IPS-15b (cell line): ENCODE data around the gene PCDHA3.
"Not testable (repeated sequence)": the region's sequence is repeated elsewhere in the genome, so short reads cannot be mapped to it uniquely, and the experiment has no call there.

ENCODE experiments used
- H3K27me3 ChIP-seq: one replicate; pipeline ENCODE4 v1.6.1; 2013; ENCODE audit warnings: low read length; ENCODE audit not compliant: control insufficient read depth, insufficient read depth
- H3K36me3 ChIP-seq: one replicate; pipeline ENCODE4 v1.6.1; 2013; ENCODE audit warnings: low read length; ENCODE audit not compliant: control insufficient read depth, insufficient read depth
- H3K4me1 ChIP-seq: one replicate; pipeline ENCODE4 v1.6.1; 2013; ENCODE audit warnings: mild to moderate bottlenecking, low read length; ENCODE audit not compliant: control insufficient read depth, insufficient read depth
- H3K4me3 ChIP-seq: one replicate; pipeline ENCODE4 v1.5.1; 2013; ENCODE audit warnings: low read depth, low read length
- H3K9ac ChIP-seq: one replicate; pipeline ENCODE4 v1.6.1; 2013; ENCODE audit warnings: low read depth, mild to moderate bottlenecking, low read length
- H3K9me3 ChIP-seq: one replicate; pipeline ENCODE4 v1.6.1; 2013; ENCODE audit warnings: mild to moderate bottlenecking, low read length; ENCODE audit not compliant: control insufficient read depth, insufficient read depth

Gene PCDHA3

DNA sequence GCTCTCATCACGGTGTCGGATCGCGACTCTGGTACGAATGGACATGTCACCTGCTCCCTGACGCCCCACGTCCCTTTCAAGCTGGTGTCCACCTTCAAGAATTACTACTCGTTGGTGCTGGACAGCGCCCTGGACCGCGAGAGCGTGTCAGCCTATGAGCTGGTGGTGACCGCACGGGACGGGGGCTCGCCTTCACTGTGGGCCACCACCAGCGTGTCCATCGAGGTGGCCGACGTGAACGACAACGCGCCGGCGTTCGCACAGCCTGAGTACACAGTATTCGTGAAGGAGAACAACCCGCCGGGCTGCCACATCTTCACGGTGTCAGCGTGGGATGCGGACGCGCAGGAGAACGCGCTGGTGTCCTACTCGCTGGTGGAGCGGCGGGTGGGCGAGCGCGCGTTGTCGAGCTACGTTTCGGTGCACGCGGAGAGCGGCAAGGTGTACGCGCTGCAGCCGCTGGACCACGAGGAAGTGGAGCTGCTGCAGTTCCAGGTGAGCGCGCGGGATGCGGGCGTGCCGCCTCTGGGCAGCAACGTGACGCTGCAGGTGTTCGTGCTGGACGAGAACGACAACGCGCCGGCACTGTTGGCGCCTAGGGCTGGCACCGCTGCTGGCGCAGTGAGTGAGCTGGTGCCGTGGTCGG, 4.7 kb upstream of the PCDHA3 start:
- H3K4me3 ChIP-seq, H3K4me1 ChIP-seq, H3K36me3 ChIP-seq, H3K27me3 ChIP-seq, H3K9me3 ChIP-seq, H3K9ac ChIP-seq: not testable (repeated sequence)

DNA sequence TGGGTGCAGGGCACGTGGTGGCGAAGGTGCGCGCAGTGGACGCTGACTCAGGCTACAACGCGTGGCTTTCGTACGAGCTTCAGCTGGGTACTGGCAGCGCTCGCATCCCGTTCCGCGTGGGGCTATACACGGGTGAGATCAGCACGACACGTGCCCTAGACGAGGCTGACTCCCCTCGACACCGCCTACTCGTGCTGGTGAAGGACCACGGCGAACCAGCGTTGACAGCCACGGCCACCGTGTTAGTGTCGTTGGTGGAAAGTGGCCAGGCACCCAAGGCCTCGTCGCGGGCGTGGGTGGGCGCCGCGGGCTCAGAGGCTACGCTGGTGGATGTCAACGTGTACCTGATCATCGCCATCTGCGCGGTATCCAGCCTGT, 4.2 kb upstream of the PCDHA3 start:
- no peaks in the 10 kb centered on the region for H3K9me3 ChIP-seq
- no peak overlapping the region for H3K9ac ChIP-seq
- no peaks in the 10 kb centered on the region for H3K4me1 ChIP-seq
- no peaks in the 10 kb centered on the region for H3K36me3 ChIP-seq
- no peaks in the 10 kb centered on the region for H3K27me3 ChIP-seq
- no peak overlapping the region for H3K4me3 ChIP-seq

DNA sequence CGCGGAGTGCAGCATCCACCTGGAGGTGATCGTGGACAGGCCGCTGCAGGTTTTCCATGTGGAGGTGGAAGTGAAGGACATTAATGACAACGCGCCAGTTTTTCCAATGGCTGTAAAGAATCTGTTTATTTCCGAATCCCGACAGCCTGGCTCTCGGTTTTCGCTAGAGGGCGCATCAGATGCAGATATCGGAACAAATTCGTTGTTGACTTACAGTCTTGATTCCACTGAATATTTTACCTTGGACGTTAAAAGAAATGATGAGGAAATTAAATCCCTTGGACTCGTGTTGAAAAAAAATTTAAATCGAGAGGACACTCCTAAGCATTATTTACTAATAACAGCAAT, 611 bp downstream of the PCDHA3 start:
- no peak overlapping the region for H3K9ac ChIP-seq
- H3K4me1 ChIP-seq = no peaks in the 10 kb centered on the region
- no peak overlapping the region for H3K4me3 ChIP-seq
- H3K27me3 ChIP-seq = no peaks in the 10 kb centered on the region
- H3K9me3 ChIP-seq = no peaks in the 10 kb centered on the region
- no peaks in the 10 kb centered on the region for H3K36me3 ChIP-seq

DNA sequence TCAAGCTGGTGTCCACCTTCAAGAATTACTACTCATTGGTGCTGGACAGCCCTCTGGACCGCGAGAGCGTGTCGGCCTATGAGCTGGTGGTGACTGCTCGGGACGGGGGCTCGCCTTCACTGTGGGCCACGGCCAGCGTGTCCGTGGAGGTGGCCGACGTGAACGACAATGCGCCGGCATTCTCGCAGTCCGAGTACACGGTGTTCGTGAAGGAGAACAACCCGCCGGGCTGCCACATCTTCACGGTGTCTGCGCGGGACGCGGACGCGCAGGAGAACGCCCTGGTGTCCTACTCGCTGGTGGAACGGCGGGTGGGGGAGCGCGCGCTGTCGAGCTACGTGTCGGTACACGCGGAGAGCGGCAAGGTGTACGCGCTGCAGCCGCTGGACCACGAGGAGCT, 1.5 kb downstream of the PCDHA3 start:
- not testable (repeated sequence) for H3K4me3 ChIP-seq, H3K9ac ChIP-seq, H3K36me3 ChIP-seq, H3K27me3 ChIP-seq, H3K4me1 ChIP-seq, H3K9me3 ChIP-seq

DNA sequence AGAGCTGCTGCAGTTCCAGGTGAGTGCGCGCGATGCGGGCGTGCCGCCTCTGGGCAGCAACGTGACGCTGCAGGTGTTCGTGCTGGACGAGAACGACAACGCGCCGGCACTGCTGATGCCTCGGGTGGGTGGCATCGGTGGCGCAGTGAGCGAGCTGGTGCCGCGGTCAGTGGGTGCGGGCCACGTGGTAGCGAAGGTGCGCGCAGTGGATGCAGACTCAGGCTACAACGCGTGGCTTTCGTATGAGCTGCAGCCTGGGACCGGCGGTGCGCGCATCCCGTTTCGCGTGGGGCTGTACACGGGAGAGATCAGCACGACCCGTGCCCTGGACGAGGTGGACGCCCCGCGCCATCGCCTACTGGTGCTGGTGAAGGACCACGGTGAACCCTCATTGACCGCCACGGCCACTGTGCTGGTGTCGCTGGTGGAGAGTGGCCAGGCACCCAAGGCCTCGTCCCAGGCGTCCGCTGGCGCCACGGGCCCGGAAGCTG, 2.0 kb downstream of the PCDHA3 start:
- Histone ChIP-seq H3K9me3 (no peaks in the 10 kb centered on the region), H3K4me3 (no peak overlapping the region), H3K9ac (no peak overlapping the region), H3K27me3 (no peaks in the 10 kb centered on the region), H3K36me3 (no peaks in the 10 kb centered on the region), H3K4me1 (no peaks in the 10 kb centered on the region)

DNA sequence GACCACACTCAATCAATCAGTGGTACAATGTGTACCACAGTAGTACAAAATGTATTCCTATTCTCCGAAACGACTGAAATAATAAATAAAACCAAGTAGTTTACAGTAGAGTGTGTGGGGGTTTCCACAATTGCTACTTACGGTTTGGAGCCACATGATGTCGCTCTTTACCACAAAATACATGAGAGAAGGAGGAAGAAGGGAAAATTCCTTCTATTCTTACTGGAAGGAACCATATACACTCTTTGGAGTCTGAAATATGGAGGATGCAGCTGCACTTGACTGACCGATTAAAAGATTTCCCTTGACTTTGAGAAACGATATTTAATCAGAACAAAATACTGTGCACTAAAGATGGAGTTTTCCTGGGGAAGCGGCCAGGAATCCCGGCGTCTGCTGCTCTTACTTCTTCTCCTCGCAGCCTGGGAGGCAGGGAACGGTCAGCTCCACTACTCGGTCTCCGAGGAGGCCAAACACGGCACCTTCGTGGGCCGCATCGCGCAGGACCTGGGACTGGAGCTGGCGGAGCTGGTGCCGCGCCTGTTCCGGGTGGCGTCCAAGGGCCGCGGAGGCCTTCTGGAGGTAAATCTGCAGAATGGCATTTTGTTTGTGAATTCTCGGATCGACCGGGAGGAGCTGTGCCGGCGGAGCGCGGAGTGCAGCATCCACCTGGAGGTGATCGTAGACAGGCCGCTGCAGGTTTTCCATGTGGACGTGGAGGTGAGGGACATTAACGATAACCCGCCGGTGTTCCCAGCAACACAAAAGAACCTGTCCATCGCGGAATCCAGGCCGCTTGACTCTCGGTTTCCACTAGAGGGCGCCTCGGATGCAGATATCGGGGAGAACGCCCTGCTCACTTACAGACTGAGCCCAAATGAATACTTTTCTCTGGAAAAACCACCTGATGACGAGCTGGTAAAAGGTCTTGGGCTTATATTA, 6.2 kb downstream of the PCDHA3 start, which contains the start of gene PCDHA4:
TSS of gene PCDHA4 (plus strand) at position 235 of the 942 bp plus-strand sequence.
- Histone ChIP-seq H3K9me3 (no peaks in the 10 kb centered on the region), H3K4me3 (peak within 1 kb of the TSS; percentile 81), H3K27me3 (no peaks in the 10 kb centered on the region), H3K9ac (peak within 1 kb of the TSS; percentile 70), H3K36me3 (no peaks in the 10 kb centered on the region), H3K4me1 (no peaks in the 10 kb centered on the region)

DNA sequence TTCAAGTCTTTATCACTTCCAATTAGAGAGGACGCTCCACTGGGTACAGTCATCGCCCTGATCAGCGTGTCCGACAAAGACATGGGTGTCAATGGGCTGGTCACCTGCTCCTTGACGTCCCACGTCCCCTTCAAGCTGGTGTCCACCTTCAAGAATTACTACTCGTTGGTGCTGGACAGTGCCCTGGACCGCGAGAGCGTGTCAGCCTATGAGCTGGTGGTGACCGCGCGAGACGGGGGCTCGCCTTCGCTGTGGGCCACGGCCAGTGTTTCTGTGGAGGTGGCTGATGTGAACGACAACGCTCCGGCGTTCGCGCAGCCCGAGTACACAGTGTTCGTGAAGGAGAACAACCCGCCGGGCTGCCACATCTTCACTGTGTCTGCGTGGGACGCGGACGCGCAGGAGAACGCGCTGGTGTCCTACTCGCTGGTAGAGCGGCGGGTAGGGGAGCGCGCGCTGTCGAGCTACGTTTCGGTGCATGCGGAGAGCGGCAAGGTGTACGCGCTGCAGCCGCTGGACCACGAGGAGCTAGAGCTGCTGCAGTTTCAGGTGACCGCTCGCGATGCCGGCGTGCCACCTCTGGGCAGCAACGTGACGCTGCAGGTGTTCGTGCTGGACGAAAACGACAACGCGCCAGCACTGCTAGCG, 7.5 kb downstream of the PCDHA3 start:
- not testable (repeated sequence) for H3K9me3 ChIP-seq, H3K27me3 ChIP-seq, H3K36me3 ChIP-seq, H3K4me1 ChIP-seq, H3K9ac ChIP-seq, H3K4me3 ChIP-seq

DNA sequence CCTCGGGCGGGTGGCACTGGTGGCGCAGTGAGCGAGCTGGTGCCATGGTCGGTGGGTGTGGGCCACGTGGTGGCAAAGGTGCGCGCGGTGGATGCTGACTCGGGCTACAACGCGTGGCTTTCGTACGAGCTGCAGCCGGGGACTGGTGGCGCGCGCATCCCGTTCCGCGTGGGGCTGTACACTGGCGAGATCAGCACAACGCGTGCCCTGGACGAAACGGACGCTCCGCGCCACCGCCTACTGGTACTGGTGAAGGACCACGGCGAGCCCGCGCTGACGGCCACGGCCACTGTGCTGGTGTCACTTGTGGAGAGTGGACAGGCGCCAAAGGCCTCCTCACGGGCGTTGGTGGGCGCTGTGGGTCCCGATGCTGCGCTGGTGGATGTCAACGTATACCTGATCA, 8.0 kb downstream of the PCDHA3 start:
- Histone ChIP-seq H3K4me3 (no peak overlapping the region), H3K36me3 (no peaks in the 10 kb centered on the region), H3K27me3 (no peaks in the 10 kb centered on the region), H3K9ac (no peak overlapping the region), H3K4me1 (no peaks in the 10 kb centered on the region), H3K9me3 (no peaks in the 10 kb centered on the region)

DNA sequence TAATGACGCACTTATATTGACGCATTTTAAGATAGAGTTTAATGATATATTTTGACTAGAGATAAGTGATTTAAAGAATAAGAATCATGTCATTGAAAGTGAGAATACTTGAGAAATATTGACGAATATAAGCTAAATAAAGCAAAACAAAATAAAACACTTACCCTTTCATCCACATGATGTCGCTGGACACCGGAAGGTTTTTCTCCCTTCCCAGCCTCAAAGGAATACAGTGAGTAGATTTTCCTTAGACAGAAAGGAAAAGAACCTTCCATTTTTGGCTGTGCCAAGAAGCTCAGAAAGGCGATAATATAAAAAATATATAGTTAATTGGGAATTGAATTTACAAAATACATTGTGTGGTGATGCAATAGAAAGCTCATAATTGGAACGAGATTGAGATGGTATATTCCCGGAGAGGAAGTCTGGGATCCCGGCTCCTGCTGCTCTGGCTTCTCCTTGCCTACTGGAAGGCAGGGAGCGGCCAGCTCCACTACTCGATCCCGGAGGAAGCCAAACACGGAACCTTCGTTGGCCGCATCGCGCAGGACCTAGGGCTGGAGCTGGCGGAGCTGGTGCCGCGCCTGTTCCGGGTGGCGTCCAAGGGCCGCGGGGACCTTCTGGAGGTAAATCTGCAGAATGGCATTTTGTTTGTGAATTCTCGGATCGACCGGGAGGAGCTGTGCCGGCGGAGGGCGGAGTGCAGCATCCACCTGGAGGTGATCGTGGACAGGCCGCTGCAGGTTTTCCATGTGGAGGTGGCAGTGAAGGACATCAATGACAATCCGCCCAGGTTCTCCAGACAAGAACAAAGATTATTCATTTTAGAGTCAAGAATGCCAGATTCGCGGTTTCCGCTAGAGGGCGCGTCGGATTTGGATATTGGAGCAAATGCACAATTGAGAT, 20.8 kb downstream of the PCDHA3 start, which contains the start of gene PCDHA5:
TSS of gene PCDHA5 (plus strand) at position 239 of the 906 bp plus-strand sequence.
- H3K9ac ChIP-seq = no peak within 1 kb of the TSS

DNA sequence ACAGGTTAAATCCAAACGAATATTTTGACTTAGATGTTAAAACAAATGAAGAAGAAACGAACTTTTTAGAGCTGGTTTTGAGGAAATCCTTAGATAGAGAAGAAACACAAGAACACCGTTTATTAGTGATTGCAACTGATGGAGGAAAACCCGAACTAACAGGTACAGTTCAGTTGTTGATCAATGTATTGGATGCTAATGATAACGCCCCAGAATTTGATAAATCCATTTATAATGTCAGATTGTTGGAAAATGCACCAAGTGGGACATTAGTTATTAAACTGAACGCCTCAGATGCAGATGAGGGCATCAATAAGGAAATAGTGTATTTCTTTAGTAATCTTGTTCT, 21.4 kb downstream of the PCDHA3 start:
- Histone ChIP-seq H3K27me3 (no peaks in the 10 kb centered on the region), H3K4me3 (no peak overlapping the region), H3K9me3 (no peaks in the 10 kb centered on the region), H3K9ac (no peak overlapping the region), H3K36me3 (no peaks in the 10 kb centered on the region), H3K4me1 (no peaks in the 10 kb centered on the region)

More for the DNA sequence above, 20.8 kb downstream of the PCDHA3 start, which contains the start of gene PCDHA5:
- H3K36me3 ChIP-seq = no peaks in the 10 kb centered on the region
- no peaks in the 10 kb centered on the region for H3K4me1 ChIP-seq
- no peaks in the 10 kb centered on the region for H3K9me3 ChIP-seq
- no peak within 1 kb of the TSS for H3K4me3 ChIP-seq
- H3K27me3 ChIP-seq = no peaks in the 10 kb centered on the region

DNA sequence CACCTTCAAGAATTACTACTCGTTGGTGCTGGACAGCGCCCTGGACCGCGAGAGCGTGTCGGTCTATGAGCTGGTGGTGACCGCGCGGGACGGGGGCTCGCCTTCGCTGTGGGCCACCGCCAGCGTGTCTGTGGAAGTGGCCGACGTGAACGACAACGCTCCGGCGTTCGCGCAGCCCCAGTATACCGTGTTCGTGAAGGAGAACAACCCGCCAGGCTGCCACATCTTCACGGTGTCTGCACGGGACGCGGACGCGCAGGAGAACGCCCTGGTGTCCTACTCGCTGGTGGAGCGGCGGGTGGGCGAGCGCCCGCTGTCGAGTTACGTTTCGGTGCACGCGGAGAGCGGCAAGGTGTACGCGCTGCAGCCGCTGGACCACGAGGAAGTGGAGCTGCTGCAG, 22.1 kb downstream of the PCDHA3 start:
- not testable (repeated sequence) for H3K4me3 ChIP-seq, H3K36me3 ChIP-seq, H3K4me1 ChIP-seq, H3K9ac ChIP-seq, H3K9me3 ChIP-seq, H3K27me3 ChIP-seq
